A549 (cell line): ENCODE data around the gene GLB1L3. TPM values are rescaled to one million over a fixed set of nuclear protein-coding genes. Genes with fewer than 3 reads are reported as not detected.

Source experiments
- ATAC-seq, 2 experiments: fragments of 200-7000 bp in 1 of 2; fragments of >200 bp in 1 of 2; cut with Nextera tagmentation in 1 of 2; cut with Tn5 transposase in 1 of 2; 3 replicates each; pipeline versions ENCODE4 v1.8.0 to v1.9.1; 2018 to 2020; ENCODE audit warnings: mild to moderate bottlenecking in 1 of 2, moderate library complexity in 1 of 2
- CTCF ChIA-PET: fragments of 300-600 bp; sonication (Branson Sonifier 250); formaldehyde crosslinking; extraction: SDS; loops from one replicate; lab custom pipeline; 2021; ENCODE audit warnings: antibody characterized with exemption, inconsistent platforms; lab: Yijun Ruan, JAX
- POLR2A ChIA-PET: fragments of 350-600 bp; formaldehyde crosslinking; extraction: SDS; loops from one replicate; lab custom pipeline; 2021; ENCODE audit warnings: antibody characterized with exemption, inconsistent platforms; lab: Yijun Ruan, JAX
- DNase-seq, 2 experiments: peaks; one replicate each; pipeline versions ENCODE4 v3.0.0 to v3.0.0-alpha.2; 2011 to 2016; ENCODE audit warnings: low read depth in 1 of 2, low spot score in 1 of 2
- FAIRE-seq: peaks from 2 replicates; lab custom pipeline; 2011; peaks lifted over from hg19 to GRCh38; lab: Jason Lieb, UNC
- H3K27ac ChIP-seq, 2 experiments: fragments of >200 bp; sonication (Bioruptor Twin); formaldehyde crosslinking; 3 replicates each; pipeline ENCODE4 v1.5.1; 2016 to 2017
- H3K4me1 ChIP-seq: fragments of >200 bp; sonication (Bioruptor Twin); formaldehyde crosslinking; 3 replicates; pipeline ENCODE4 v1.6.1; 2016
- H3K4me2 ChIP-seq: fragments of >200 bp; sonication (Bioruptor Twin); formaldehyde crosslinking; 3 replicates; pipeline ENCODE4 v1.6.1; 2016
- H3K4me3 ChIP-seq: fragments of >200 bp; sonication (Bioruptor Twin); formaldehyde crosslinking; 3 replicates; pipeline ENCODE4 v1.5.1; 2016
- H3K9me3 ChIP-seq: fragments of >200 bp; sonication (Bioruptor Twin); formaldehyde crosslinking; 3 replicates; pipeline ENCODE4 v1.6.1; 2016
- CBX8 ChIP-seq: fragments of 200-600 bp; sonication (generic); IDR thresholded peaks from 2 replicates; pipeline ENCODE4 v1.6.1; 2016
- CEBPB ChIP-seq, 2 experiments: fragments of >200 bp in 1 of 2; sonication (Bioruptor Twin) in 1 of 2; formaldehyde crosslinking in 1 of 2; IDR thresholded peaks; 2 replicates each; pipeline ENCODE4 v1.6.1; 2012 to 2016
- CHD2 ChIP-seq: fragments of 150-350 bp; IDR thresholded peaks from 2 replicates; pipeline ENCODE4 v1.6.1; 2014; ENCODE audit warnings: low read length; ENCODE audit not compliant: partially characterized antibody
- EHF ChIP-seq: fragments of 250-450 bp; sonication (Bioruptor Pico); IDR thresholded peaks from 2 replicates; pipeline ENCODE4 v1.5.0; 2020; ENCODE audit warnings: mild to moderate bottlenecking
- EP300 ChIP-seq, 2 experiments: fragments of >200 bp; sonication (Bioruptor Twin); formaldehyde crosslinking; IDR thresholded peaks; 2 replicates in 1 of 2; 3 replicates in 1 of 2; pipeline ENCODE4 v1.6.1; 2016 to 2017
- ESRRA ChIP-seq: fragments of 150-350 bp; IDR thresholded peaks from 2 replicates; pipeline ENCODE4 v1.6.1; 2014; ENCODE audit warnings: mild to moderate bottlenecking, low read length, borderline replicate concordance
- FOXS1 ChIP-seq: fragments of 250-450 bp; sonication (Bioruptor Pico); IDR thresholded peaks from 2 replicates; pipeline ENCODE4 v1.5.0; 2020; ENCODE audit warnings: mild to moderate bottlenecking, moderate library complexity
- GATA3 ChIP-seq: IDR thresholded peaks from 2 replicates; pipeline ENCODE4 v1.6.1; 2012; ENCODE audit warnings: borderline replicate concordance
- HDAC2 ChIP-seq: fragments of 200-600 bp; sonication (generic); IDR thresholded peaks from 2 replicates; pipeline ENCODE4 v1.6.1; 2016
- HOXB5 ChIP-seq: fragments of 250-450 bp; sonication (Bioruptor Pico); IDR thresholded peaks from 2 replicates; pipeline ENCODE4 v1.5.0; 2020; ENCODE audit warnings: mild to moderate bottlenecking, moderate library complexity
- JUN ChIP-seq, 2 experiments: fragments of >200 bp; sonication (Bioruptor Twin); formaldehyde crosslinking; IDR thresholded peaks; 2 replicates in 1 of 2; 3 replicates in 1 of 2; pipeline ENCODE4 v1.6.1; 2016 to 2017
- JUNB ChIP-seq: fragments of >200 bp; sonication (Bioruptor Twin); formaldehyde crosslinking; IDR thresholded peaks from 2 replicates; pipeline ENCODE4 v1.6.1; 2016
- KDM5A ChIP-seq: fragments of 200-600 bp; sonication (generic); IDR thresholded peaks from 2 replicates; pipeline ENCODE4 v1.6.1; 2016; ENCODE audit warnings: antibody characterized with exemption, mild to moderate bottlenecking
- MAX ChIP-seq: IDR thresholded peaks from 2 replicates; pipeline ENCODE4 v1.6.1; 2012
- MAZ ChIP-seq: fragments of 150-350 bp; IDR thresholded peaks from 2 replicates; pipeline ENCODE4 v1.6.1; 2014; ENCODE audit warnings: antibody characterized with exemption, low read depth, low read length, borderline replicate concordance
- NR3C1 ChIP-seq: fragments of >200 bp; sonication (Bioruptor Twin); formaldehyde crosslinking; IDR thresholded peaks from 3 replicates; pipeline ENCODE4 v1.6.1; 2017
- POLR2AphosphoS2 ChIP-seq: conservative IDR thresholded peaks from 2 replicates; pipeline ENCODE4 v1.6.1; 2012; ENCODE audit warnings: low read length, improper control_type of control experiment, inconsistent platforms
- RAD21 ChIP-seq, 2 experiments: fragments of >200 bp in 1 of 2; sonication (Bioruptor Twin) in 1 of 2; formaldehyde crosslinking in 1 of 2; IDR thresholded peaks in 1 of 2; conservative IDR thresholded peaks in 1 of 2; 2 replicates in 1 of 2; 3 replicates in 1 of 2; pipeline ENCODE4 v1.6.1; 2012 to 2018; ENCODE audit warnings: inconsistent platforms in 1 of 2
- RCOR1 ChIP-seq: fragments of 150-350 bp; IDR thresholded peaks from 2 replicates; pipeline ENCODE4 v1.6.1; 2014; ENCODE audit warnings: antibody characterized with exemption, low read length, low read depth
- SREBF2 ChIP-seq: fragments of 450-650 bp; IDR thresholded peaks from 2 replicates; pipeline ENCODE4 v1.6.1; 2014; ENCODE audit warnings: mild to moderate bottlenecking, moderate library complexity
- TP53 ChIP-seq: fragments of 250-450 bp; sonication (Bioruptor Pico); IDR thresholded peaks from 2 replicates; pipeline ENCODE4 v1.5.0; 2021; ENCODE audit warnings: mild to moderate bottlenecking, moderate library complexity
- ZC3H11A ChIP-seq: fragments of 450-650 bp; IDR thresholded peaks from 2 replicates; pipeline ENCODE4 v1.6.1; 2014; ENCODE audit warnings: antibody characterized with exemption, mild to moderate bottlenecking
- ZNF302 ChIP-seq: fragments of 250-450 bp; sonication (Bioruptor Pico); IDR thresholded peaks from 2 replicates; pipeline ENCODE4 v1.9.0; 2021; ENCODE audit warnings: inconsistent platforms, mild to moderate bottlenecking, moderate library complexity
- ZSCAN20 ChIP-seq: fragments of 250-450 bp; sonication (Bioruptor Pico); IDR thresholded peaks from 2 replicates; pipeline ENCODE4 v1.8.0; 2022; ENCODE audit warnings: mild to moderate bottlenecking, moderate library complexity
- WGBS: methylation state at CpG from one replicate; pipeline ENCODE4 v1.1.6; 2017; ENCODE audit errors: missing lambda C conversion rate; 5-methylcytosine and 5-hydroxymethylcytosine counted together
- polyA plus RNA-seq, 4 experiments: library from polyadenylated mRNA; depleted of rRNA in 3 of 4; stranded (reverse); fragments of >200 nt; fragmentation: RNase III in 1 of 4; extraction: RNeasy Plus Mini Kit Qiagen cat#74134 plus additional on column Dnase treatment in 1 of 4; gene quantifications; 2 replicates in 3 of 4; 3 replicates in 1 of 4; pipeline ENCODE4 v1.2.3, GENCODE V29; 2011 to 2017
- TF ChIP-seq, protein P1 (sequence below): fragments of 250-450 bp; sonication (Bioruptor Pico); IDR thresholded peaks from 2 replicates; pipeline ENCODE4 v1.5.0; 2020; ENCODE audit warnings: low read depth, mild to moderate bottlenecking, moderate library complexity
- TF ChIP-seq, protein P2 (sequence below): IDR thresholded peaks from 2 replicates; pipeline ENCODE4 v1.6.1; 2012

Gene GLB1L3
- polyA plus RNA-seq, 2 of the 4 experiments (the other 2 are of a cell fraction): not detected

- ATAC-seq (no peak), DNase-seq (no peak), FAIRE-seq (no peak)
- H3K27ac ChIP-seq: no peak overlapping the region
- WGBS: 73% methylated on average over 10 of the region's 10 CpGs
- H3K4me3 ChIP-seq: no peak overlapping the region
- POLR2A ChIA-PET: no interaction called here
- no peaks in the 10 kb centered on the region for H3K4me1 ChIP-seq
- no peaks in the 10 kb centered on the region for H3K9me3 ChIP-seq
- H3K4me2 ChIP-seq: no peak overlapping the region
- CTCF ChIA-PET: no interaction called here
- TF ChIP-seq JUNB: no peak
- no peak for TF ChIP-seq ESRRA
- no peak for TF ChIP-seq FOXS1
- TF ChIP-seq CHD2: no peak
- no peak for TF ChIP-seq MAX
- TF ChIP-seq ZSCAN20: no peak
- TF ChIP-seq JUN (IDR thresholded peaks at IDR 0.05): no peak
- TF ChIP-seq EP300 (IDR thresholded peaks at IDR 0.05): no peak
- TF ChIP-seq SREBF2: no peak
- TF ChIP-seq ZNF302 (CRISPR knock-in tag): no peak
- no peak for TF ChIP-seq CBX8
- TF ChIP-seq EHF (CRISPR knock-in tag): no peak
- no peak for TF ChIP-seq HOXB5 (CRISPR knock-in tag)
- no peak for TF ChIP-seq RCOR1
- TF ChIP-seq GATA3: no peak
- TF ChIP-seq, protein P1, sequence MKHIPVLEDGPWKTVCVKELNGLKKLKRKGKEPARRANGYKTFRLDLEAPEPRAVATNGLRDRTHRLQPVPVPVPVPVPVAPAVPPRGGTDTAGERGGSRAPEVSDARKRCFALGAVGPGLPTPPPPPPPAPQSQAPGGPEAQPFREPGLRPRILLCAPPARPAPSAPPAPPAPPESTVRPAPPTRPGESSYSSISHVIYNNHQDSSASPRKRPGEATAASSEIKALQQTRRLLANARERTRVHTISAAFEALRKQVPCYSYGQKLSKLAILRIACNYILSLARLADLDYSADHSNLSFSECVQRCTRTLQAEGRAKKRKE (CRISPR knock-in tag): no peak
- no peak for TF ChIP-seq HDAC2
- no peak for TF ChIP-seq NR3C1
- no peak for TF ChIP-seq TP53 (CRISPR knock-in tag)
- no peak for TF ChIP-seq KDM5A
These were observed 71.3 kb downstream of the GLB1L3 start for GRCh38 chr11:134347441-134347840.

DNA sequence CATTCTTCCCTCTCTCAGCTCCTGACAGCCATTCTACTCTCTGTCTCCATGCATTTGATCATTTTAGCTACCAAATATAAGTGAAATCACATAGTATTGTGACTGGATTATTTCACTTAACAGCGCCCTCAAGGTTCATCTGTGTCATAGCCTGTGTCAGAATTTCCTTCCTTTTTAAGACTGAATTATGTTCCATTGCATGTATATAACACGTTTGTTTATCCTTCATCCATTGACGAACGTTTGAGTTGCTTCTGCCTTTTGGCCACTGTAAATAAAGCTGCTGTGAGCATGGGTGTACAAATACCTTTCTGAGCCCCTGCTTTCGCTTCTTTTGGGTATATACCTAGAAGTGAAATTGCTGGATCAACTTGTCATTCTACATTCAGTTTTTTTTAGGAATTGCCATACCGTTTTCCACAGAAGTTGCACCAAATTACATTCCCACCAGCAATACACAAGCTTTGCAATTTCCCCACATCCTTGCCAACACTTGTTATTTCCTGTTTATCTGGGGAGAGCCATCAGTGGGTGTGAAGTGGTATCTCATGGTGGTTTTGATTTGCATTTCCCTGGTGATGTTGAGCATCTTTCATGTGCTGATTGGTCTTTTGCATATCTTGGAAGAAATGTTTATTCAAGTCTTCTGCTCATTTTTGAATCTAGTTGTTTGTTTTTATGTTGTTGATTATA, 73.1 kb downstream of the GLB1L3 start:
- CTCF ChIA-PET: no interaction called here
- POLR2A ChIA-PET: no interaction called here
- WGBS: 40% methylated on average over 6 of the region's 6 CpGs
- H3K4me3 ChIP-seq: no peak overlapping the region
- H3K4me1 ChIP-seq: no peaks in the 10 kb centered on the region
- FAIRE-seq: no peak
- TF ChIP-seq CEBPB (IDR thresholded peaks at IDR 0.05): no peak
- TF ChIP-seq RAD21 (conservative IDR thresholded peaks at IDR 0.05 in 1 of 2, IDR thresholded peaks at IDR 0.05 in 1 of 2): no peak
- no peaks in the 10 kb centered on the region for H3K9me3 ChIP-seq
- H3K4me2 ChIP-seq: no peak overlapping the region
- ATAC-seq: no peak
- H3K27ac ChIP-seq: no peak overlapping the region
- no peak for DNase-seq

- Histone ChIP-seq H3K4me3 (no peak overlapping the region), H3K27ac (no peak overlapping the region), H3K4me1 (no peaks in the 10 kb centered on the region), H3K9me3 (no peaks in the 10 kb centered on the region), H3K4me2 (no peak overlapping the region)
- DNase-seq: no peak
- 67% methylated on average over 6 of the region's 10 CpGs for WGBS
- no peak for ATAC-seq
- TF ChIP-seq POLR2AphosphoS2 (no peak), EP300 (IDR thresholded peaks at IDR 0.05) (no peak), MAZ (no peak), TP53 (CRISPR knock-in tag) (no peak), GATA3 (no peak), ZC3H11A (no peak)
- TF ChIP-seq, protein P2, sequence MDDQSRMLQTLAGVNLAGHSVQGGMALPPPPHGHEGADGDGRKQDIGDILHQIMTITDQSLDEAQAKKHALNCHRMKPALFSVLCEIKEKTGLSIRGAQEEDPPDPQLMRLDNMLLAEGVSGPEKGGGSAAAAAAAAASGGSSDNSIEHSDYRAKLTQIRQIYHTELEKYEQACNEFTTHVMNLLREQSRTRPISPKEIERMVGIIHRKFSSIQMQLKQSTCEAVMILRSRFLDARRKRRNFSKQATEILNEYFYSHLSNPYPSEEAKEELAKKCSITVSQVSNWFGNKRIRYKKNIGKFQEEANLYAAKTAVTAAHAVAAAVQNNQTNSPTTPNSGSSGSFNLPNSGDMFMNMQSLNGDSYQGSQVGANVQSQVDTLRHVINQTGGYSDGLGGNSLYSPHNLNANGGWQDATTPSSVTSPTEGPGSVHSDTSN: no peak
- no peak for FAIRE-seq
- ChIA-PET CTCF (no interaction called here), POLR2A (no interaction called here)
These were observed 73.7 kb downstream of the GLB1L3 start for GRCh38 chr11:134349802-134350355.
